Measurements from ENCODE around the gene SYNE3.

The SYNE3 gene

DNA sequence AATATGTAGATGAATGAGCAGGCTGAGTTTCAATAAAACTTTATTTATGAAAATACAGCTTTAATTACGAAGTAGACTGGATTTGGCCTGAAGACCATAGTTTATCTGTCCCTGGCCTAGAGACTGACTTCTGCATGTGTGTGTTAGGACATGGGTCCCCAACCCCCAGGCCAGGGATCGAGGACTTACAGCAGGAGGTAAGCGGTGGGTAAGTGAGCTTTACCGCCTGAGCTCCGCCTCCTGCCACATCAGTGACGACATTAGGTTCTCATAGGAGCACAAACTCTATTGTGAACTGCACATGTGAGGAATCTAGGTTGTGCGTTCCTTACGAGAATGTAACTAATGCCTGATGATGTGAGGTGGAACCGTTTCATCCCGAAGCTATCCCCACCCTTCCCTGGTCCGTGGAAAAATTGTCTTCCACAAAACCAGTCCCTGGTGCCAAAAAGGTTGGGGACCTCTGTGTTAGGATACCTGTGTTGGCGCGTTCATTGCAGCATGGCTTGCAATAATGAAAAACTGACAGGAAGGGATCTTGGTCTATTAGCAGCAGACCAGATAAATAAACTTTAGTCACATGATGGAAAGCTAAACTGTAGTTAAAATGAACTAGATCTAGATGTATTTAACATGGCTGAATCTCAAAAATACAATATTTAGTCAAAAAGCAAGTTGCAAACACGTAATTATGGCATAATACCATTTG, 22.5 kb upstream of the SYNE3 start:
- DNase-seq, result no peak

DNA sequence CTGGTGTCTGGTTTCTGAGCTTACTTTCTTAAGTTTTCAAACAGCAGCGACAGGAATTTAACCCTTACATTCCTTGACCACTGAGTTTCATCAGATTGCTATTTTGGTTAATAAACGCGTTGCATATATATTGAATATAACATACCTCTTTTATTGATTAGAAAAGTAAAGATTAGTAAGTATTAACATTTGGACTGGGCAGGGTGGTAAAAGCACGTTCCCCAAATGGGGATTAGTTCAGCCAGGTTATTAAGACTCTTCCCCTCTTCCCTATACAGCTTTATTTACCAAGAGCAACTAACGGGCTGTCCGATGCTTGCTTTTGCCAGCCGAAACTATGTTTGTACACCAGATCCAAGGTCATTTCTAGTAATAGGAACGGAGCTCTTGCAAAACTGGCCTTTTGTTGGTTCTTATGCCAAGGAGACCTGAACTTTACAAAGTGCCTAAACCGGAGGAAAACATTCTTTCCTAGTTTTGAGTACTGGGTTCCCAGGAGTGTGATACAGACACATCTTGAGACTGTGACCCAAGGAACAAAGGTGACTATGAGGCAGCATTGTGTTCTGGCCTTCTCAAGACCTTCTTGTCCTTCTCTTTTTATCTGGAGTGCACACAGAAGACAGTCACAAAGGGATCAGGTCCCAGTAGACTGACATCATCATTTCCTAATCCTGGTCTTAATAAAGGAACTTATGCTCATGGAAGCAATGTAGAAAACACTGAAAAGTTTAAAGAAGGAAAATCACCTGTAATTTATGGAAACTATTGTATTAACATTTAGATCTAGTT, 21.0 kb upstream of the SYNE3 start:
- no peak for DNase-seq

DNA sequence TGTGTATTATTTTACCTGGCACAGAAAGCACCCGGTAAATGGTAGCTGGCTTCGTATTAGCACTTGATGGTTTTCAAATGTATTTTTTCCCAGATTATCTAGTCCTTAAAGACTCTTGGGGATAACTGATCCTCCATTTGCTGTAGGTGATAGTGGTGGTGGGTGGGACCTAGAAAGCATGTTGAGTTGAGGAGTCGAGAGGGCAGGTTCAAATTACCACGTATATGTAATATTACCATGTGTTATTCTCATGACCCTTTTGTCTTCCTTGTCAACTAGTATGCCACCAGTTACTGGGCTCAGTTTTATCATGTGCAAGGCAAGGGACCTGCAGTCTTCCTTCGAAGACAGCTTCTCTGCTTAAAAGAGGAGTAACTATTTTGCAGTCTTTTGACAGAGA, 20.2 kb upstream of the SYNE3 start:
- DNase-seq, result no peak

DNA sequence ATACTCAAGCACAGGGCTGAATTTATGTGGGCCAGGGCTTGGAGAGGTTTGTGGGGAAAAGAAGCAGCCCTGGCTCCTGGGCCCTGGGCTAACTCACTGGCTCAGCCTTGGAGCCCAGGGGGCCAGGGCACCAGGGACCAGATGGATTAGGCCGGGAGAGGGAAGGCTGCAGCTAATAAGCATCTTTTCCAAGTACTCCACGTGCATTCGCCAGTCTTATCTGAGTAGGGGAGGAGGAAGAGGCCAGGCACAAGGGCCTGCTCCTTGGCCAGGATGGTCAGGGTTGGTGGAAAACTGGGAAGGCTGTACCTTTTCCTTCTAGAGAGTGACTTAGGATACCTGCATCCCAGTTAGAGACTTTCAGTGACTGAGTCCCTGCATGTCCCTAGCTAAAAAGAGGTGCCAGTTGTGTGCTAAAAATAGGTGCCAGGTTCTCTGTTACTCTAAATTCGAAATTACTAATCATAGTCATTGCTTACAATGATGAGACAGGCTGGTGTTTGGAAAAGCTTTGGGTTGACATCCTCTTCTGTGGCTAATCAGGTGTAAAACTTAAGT, 19.7 kb upstream of the SYNE3 start:
- DNase-seq, result no peak

DNA sequence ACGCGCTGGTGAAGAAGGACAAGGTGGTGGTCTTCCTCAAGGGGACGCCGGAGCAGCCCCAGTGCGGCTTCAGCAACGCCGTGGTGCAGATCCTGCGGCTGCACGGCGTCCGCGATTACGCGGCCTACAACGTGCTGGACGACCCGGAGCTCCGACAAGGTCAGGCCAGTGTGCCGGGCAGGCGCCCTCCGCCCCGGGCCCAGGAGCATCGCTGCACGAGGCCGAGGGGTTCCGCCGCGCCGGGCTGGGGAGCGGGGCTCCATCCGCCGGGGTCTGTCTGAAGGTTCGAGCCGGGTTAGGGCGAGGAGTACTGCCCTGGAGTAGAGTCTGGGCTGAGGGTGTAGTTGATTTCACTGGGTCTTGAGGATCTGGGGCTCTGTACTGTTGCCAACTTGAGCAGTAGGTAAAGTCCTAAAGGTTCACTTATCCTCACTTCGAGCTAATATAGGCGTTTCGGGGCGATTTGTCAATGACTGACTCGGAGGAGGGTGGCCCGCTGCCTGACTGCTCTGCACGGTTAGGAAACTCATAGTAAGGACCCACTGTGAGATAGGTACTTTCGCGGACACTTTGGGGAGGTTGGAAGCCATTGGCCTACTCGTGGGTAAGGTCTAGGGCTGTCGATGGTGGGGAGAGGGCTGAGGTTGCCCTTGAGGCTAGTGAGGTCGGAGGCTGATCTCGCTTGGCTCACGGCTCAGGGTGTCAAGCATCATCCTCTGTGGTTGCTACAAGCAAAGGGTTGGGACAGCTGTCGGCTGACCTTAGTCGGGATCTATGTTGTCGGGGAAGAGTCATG, 19.0 kb upstream of the SYNE3 start:
- DNase-seq, result no peak

DNA sequence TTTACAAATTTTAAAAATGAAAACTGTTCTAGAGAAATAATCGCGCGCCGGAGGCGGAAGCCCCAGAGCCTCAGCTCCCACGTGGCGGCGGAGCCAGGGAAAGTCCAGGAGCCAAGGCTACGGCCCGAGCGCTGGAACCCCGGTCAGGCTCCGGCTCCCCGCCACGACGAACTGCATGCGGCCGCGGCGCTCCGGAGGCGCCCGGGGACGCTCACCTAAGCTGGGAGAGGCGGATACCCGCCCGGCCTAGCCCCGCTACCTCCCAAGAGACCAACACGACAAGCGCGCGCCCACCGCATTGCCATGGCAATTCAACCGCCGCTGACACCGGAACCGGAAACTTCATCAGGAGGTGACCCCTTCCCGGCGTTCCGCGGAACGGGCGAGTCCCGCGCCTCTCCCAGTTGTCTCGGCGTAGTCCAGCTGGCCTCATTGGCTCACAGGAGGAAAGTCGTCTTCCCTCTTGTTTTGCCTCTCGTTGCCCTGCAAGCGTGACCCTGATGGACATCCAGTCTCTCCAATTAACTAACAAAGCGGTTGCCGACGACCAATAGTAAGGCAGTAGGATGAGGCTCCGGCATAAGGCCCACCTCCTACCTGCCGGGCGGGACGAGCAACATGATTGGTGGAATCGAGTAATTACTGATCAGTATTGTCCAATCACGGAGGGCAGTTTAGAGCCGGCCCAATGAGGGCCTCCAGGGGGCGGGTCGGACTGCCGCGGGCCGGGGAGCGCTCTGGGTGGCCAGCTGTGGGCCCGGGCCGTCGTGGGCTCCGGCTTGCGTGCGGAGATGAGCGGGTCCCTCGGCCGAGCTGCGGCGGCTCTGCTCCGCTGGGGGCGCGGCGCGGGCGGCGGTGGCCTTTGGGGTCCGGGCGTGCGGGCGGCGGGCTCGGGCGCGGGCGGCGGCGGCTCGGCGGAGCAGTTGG, 18.1 kb upstream of the SYNE3 start, which contains the start of gene GLRX5:
TSS of gene GLRX5 (plus strand) at position 752 of the 927 bp plus-strand sequence. CDS start at position 792, 40 bp downstream.
- DNase-seq, result peak; percentile 95

DNA sequence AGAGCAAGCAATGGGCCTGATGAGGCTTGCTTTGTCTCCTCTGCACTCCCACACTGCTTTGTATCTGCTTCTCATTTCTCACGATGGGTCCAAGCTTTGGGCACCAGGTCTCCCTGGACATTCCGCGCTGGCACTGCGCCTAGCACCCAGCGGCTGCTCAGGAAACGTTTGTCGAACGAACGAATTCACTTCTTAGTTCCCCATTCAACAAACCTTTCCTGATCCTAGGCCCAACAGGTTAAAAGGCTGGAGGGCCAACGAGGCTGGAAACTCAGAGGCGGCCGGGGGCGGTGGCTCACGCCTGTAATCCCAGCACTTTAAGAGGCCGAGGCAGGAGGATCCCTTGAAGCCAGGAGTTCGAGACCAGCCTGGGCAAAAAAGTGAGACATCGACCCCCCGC, 17.4 kb upstream of the SYNE3 start:
- DNase-seq, result no peak

DNA sequence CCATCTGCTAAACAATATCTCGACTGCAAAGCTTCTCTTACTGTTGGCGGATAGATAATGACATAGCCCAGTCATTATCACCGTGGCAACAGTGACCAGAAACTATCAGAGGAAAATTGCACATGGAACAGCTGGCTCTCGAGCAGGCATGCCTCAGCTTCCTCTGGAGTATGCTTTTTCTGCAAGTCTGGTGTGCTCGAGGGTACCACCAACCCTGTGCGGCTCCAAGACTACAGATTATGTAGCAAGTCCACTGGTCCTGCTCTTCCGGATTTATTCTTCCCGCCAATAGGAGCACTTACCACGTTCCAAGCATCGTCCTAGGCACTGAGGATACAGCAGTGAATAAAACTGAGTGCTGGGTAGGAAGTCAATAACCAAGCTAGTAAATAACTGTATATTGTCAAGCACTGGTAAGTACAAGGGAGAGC, 17.0 kb upstream of the SYNE3 start:
- DNase-seq, result no peak

DNA sequence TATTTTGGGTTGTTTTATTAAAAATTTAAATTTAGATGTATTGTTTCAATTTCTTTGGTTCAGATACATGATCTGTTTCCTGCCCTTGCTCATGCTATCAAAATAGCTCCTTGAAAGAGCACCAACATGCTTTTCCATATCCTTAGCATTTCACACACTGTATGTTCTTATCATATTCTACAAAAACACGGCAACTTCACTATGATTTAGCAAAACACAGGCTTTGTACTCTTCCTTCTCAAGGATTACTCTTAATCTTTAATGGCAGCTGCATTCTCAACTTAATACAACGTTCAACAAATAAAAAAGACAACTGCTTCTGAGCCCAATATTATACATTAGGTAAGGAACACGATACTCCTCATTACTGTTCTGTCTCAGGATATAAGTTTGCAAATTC, 15.5 kb upstream of the SYNE3 start:
- no peak for DNase-seq

DNA sequence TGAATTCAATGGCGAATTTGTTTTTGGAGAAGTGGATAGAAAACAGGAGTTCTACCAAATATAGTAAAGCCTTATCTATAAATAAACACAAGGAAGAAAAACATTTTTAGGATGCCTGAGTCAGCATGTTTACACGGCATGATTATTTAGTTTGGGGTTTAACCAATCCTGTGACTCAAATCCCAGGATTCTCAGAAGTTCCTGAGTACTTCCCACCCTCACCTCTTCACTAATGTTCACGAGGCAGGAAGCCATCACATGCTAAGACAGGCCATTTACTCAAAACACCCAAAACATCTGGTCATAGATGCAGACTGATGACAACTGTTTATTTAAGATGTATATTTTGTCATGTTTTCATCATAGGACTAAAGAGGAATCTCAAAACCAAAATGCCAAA, 15.0 kb upstream of the SYNE3 start:
- DNase-seq, result no peak

DNA sequence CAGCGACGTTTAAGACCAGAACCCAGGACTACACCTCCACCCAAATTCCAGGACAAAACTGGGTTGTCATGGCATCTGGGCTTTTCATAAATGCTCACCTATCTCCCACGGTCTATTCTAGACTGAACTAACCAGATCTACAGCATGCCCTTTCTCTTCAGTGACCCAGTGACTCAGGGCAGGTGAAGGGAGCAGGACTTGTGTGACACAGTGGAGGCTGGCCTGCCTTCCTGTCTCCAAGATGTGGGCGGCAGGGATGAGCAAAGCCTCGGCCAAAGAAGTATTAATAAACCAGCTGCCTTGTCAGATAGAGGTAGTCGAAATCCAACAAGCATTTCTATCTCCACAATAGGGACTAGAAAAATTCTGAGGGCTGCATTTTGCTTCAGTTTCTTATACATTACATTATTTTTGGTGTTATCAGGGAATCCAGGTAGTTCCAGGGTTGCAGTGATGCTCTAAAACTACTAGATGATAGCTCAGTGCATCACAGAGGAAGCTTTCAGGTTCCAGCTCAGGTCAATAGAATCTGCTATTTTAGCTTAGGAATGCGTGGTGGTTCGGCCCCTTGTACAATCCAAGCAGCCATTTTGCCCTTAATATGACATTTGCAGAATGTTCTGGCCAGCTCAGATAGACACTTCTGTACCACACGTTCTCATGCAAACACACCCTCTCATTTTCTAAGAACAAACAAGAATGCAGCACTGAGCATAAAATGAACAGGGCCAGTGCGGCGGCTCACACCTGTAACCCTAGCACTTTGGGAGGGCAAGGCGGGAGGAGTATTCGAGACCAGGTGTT, 14.2 kb upstream of the SYNE3 start:
- no peak for DNase-seq

DNA sequence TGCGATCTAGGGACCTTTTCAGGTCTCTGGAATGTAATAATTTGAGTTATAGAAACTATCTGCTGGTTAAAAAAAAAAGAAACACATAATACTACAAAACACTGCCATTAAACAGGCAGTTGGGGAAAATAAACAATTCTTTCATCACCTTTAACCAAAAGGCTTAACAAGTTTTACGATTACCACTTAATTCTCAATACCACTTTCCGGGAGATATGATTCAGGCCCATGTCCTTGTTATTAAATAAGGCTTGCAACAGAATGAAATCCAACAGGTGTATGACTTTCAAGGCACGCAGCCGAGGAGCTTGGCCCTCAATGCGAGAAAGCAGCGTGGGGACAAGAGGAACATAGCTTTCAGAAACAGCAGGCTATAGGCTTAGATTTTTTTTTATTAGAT, 12.8 kb upstream of the SYNE3 start:
- DNase-seq, result no peak

DNA sequence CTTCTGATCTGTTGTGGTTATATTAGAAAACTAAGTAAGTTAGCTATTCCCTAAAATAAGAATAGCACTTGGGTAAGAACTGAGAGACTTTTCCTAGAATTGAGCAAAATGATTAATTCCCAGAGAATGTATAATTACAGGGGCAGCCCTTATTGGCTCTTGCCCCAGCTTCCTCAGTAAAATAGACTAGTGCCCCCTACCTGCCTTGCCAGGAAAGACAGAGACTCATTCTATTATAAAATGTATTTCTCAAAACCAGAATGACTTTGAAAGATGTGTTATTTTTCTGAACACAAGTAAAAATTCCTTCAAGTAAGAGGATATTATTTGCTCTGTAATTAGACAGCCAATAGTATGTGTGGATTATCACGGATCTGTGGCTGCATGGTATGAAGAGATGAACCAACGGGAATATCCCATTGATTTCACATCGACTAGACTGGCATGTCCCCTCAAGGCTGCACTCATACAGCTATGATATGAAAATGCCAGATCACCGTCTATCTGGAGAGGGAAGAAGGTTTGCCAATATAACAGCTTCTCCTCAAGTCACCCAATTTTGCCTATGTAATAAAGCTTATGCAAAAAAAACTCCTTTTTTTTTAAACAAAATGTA, 11.0 kb upstream of the SYNE3 start:
- peak; percentile 14 for DNase-seq

DNA sequence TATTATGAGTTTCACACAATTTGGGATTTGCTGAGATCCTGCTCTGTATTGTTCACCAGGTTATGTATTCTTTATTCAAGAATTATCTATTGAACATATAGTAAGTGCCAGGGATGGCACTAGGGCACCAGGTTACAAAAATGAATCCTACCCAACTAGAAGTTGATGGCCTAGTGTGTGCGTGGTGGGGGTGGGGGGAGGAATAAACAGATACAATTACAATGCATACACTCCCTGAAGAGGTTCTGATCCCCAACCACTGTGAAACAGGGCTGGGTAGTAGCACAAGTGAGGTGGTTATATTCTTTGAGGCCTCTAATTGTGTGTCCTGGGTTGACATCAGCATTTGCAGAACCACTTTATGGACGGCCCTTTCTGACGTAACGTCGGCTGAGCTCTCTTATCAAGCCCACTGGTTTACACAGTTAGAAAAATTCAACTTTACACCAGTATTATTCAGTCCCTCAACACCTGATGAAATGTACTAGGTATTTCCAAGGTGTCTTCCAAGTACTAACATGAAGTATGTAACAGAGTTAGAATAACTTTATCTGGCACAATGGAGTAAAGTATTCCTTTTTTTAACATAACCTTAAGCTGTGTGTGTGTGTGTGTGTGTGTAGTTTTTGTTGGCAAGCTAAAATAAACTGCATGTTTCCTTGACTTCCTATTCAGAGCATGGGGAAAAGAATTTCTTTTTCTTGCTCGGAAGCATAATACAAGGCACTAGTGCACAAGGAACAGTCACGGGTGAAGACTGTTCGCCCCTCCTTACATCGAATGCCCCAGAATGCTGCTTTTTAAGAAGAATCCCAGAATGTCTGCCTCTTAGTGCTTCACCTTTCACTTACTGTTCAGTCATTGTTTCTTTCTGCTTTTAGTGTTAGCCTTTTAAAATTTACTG, 10.3 kb upstream of the SYNE3 start:
- DNase-seq, result no peak

DNA sequence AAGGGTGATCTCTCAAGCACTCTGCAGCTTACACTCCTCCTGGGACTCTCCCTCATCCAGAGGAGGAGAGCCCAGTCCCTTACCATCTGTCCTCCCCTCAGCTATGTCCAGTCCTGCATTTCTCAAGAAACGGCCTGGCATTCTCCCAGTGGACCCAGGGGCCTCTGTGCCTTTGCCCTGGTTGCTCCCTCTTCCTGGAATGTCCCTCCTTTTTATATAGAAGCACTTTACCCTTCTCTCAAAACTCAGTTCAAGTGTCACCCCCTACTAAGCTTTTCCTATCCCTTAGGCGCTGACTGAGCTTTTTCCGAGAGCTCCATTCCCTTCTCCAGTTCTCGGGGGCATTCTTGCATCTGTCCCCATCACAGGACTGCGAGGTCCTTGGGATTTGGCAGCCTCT, 9.5 kb upstream of the SYNE3 start:
- DNase-seq, result no peak

DNA sequence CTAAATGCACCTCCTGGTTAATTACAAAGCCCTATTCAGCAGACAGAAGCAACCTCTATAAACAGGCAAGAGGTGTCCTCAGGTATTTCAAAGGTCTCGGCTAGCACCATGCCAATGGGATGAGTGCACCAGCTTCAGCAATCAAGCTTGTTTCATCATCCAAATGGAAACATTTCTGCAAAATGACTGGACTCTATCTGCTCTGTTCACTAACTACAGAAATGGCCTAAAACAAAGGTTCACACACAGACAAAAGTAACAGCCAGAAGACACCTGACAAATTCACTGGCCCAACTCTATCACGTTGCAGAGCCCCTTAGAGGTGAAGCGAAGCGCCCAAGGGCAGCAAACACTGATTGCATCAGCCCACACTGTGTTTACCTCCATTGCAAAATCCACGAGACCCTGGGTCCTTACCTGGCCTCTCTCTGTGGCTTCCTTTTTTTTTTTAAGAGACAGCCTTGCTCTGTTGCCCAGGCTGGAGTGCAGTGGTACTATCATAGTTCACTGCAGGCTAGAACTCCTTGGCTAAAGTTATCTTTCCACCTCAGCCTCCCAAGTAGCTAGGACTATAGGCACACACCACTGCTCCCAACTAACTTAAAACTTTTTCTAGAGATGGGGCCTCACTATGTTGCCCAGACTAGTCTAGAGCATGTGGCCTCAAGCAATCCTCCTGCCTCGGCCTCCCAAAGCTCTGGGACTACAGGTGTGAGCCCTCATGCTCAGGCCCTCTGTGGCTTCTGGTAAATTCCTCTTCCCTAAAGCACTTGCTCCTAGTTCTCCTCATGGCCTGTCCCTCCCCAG, 8.5 kb upstream of the SYNE3 start:
- no peak for DNase-seq

DNA sequence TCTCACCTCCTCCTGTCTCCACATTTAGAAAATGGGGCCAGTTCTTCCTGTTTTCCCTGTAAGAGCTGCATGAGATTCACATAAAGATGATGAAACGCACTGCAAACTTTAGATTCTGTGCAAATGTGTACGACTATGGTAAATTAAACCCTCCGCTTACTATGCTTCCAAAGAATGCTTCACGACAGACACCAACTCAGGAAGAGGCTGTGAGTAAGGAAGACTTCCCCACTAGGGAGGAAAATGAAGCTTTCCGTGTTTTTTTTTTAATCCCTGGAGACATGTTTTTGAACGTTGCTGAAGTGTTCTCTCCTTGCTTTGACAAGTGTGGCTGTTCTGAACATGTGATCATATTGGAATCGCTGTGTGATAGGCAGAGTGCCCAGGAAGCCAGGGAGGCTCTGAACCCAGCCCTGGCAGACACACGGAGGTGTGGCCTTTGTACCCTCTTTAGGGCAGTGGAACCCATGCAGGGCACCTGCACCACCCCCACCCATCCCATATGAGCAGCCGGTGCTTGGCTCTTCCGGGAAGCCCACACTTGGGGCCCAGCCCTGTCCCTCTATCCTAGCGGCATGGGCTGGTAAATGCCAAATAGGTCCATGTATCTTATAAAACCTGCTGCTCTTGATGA, 7.5 kb upstream of the SYNE3 start:
- peak; percentile 56 for DNase-seq

Measured in GF-D8 (cell line).